DOHH2 (cell line): Measurements from ENCODE around the gene TCTN1.

Experiments
- EZH2phosphoT487 ChIP-seq: fragments of 200-600 bp; sonication (generic); IDR thresholded peaks from 2 replicates; pipeline ENCODE4 v1.6.1; 2017; ENCODE audit warnings: borderline replicate concordance, mild to moderate bottlenecking, antibody characterized with exemption, low read length, moderate library complexity, mixed read lengths
- TF ChIP-seq, protein P1 (sequence below): fragments of 200-600 bp; sonication (generic); IDR thresholded peaks from one replicate; pipeline ENCODE4 v1.5.1; 2014; ENCODE audit warnings: antibody characterized with exemption, mild to moderate bottlenecking, low read depth, low read length; ENCODE audit not compliant: poor library complexity, severe bottlenecking

DNA sequence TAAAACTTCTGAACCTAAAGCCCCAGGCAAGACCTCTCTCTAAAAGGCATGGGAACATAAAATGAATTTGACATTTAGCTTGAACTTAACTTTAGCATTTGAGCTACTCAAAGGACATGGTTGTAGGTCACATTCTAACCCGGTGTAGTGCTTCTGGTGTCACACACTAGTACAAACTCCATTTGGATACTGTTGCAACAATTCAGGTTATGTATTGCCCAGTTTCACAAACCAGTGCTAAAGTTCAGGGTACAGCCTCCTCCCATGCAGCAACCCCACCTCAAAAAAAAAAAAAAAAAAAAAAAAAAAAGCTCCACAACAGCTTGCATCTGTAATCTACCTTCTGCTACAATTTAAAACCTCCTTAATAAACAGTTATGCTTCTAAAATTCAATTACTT is 38.6 kb upstream of the TCTN1 start:
- no peak for TF ChIP-seq EZH2phosphoT487
- TF ChIP-seq, protein P1, sequence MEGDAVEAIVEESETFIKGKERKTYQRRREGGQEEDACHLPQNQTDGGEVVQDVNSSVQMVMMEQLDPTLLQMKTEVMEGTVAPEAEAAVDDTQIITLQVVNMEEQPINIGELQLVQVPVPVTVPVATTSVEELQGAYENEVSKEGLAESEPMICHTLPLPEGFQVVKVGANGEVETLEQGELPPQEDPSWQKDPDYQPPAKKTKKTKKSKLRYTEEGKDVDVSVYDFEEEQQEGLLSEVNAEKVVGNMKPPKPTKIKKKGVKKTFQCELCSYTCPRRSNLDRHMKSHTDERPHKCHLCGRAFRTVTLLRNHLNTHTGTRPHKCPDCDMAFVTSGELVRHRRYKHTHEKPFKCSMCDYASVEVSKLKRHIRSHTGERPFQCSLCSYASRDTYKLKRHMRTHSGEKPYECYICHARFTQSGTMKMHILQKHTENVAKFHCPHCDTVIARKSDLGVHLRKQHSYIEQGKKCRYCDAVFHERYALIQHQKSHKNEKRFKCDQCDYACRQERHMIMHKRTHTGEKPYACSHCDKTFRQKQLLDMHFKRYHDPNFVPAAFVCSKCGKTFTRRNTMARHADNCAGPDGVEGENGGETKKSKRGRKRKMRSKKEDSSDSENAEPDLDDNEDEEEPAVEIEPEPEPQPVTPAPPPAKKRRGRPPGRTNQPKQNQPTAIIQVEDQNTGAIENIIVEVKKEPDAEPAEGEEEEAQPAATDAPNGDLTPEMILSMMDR: no peak
